LNCaP clone FGC (cell line): ENCODE results near the gene PAK5.
"Not testable (repeated sequence)": the region's sequence is repeated elsewhere in the genome, so short reads cannot be mapped to it uniquely, and the experiment has no call there.

Source experiments
- DNase-seq: peaks from one replicate; pipeline ENCODE4 v3.0.0-alpha.2; 2011; ENCODE audit warnings: low read depth
- H3K4me3 ChIP-seq: 2 replicates; pipeline ENCODE4 v1.5.1; 2011; ENCODE audit warnings: mild to moderate bottlenecking, low read depth, low read length, control low read depth
- CTCF ChIP-seq: IDR thresholded peaks from 2 replicates; pipeline ENCODE4 v1.5.1; 2012; ENCODE audit warnings: mild to moderate bottlenecking; ENCODE audit not compliant: control insufficient read depth, insufficient read depth; ENCODE audit errors: extremely low read depth

Gene PAK5

GRCh38 chr20:9646375-9646774 is 192.5 kb downstream of the PAK5 start:
- no peak for DNase-seq
- TF ChIP-seq CTCF: no peak
- no peak overlapping the region for H3K4me3 ChIP-seq

DNA sequence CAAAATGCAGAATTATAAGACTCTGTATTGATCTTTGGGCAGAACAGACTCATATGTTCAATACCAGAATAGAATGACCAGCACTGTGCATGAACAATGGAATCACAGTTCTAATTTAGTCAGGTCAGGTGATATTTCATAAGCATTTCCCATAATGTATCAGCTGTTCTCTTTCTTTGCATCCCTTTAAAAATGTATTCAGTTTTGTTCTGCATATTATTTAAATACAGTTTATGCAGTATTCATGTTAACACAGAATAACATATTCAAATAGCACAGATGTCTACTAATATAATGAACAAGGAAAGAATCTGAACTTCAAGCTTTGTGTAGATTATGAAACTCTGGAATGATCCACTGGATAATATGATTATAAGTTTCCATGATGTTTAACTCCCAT is 196.0 kb downstream of the PAK5 start:
- no peak for TF ChIP-seq CTCF
- H3K4me3 ChIP-seq: no peak overlapping the region
- no peak for DNase-seq

GRCh38 chr20:9641499-9642000 is 197.3 kb downstream of the PAK5 start:
- H3K4me3 ChIP-seq, DNase-seq: not testable (repeated sequence)

DNA sequence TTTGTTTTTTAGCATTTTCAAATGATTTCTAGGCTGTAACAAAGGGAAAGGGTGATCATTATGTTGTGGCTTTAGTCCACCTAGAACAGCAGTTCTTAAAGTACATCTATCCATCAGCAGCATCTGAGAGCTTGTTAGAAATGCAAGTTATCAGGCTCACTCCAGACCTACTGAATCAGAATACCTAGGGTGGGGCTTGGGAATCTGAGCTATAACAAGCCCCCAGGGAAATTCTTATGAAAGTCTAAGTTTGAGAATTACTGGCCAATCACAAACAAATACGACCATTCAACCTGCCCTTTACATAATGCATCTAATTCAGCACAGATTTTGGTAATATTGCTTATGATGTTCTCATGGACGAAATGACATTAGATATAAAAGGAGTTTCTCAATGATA is 201.0 kb downstream of the PAK5 start:
- no peak overlapping the region for H3K4me3 ChIP-seq
- no peak for TF ChIP-seq CTCF
- DNase-seq: no peak

DNA sequence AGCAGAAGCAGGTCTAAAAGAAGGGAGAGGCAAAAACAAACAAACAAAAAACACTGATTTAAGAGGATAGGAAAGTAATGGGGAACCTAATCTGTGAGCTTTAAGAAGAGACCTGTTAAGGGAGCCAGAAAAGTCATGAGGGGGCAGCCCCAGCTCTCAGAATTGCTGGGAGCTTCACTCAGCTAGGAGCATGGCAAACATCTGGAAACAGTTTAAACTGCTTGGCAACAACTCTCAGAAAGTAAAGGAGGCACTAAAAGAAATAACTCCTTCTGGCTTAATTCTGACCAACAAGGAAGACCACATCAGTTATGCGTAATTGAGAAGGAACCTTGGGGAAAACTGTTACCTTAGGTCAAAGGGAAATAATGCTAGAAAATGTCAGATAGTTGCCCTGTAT is 203.1 kb downstream of the PAK5 start:
- no peak for TF ChIP-seq CTCF
- DNase-seq: no peak
- no peak overlapping the region for H3K4me3 ChIP-seq

DNA sequence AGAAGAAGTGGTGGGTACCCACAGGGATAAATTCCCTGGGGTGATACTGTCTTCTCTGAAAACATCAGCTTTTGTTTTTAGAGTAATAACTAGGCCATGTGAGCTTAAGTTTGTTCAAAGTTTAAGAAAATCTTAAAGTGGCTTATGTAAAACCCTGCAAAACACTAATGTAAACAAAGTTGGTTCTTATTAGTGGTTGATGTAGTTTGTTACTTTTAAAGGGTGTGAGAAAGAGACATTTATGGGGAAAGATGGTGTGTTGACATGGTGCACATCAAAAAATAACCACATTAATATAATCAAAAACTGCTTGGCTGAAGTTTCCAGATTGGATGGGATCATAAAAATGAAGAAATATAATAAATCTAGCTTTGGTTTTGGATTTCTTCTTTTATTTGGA is 204.5 kb downstream of the PAK5 start:
- no peak overlapping the region for H3K4me3 ChIP-seq
- DNase-seq: no peak
- no peak for TF ChIP-seq CTCF

- no peak overlapping the region for H3K4me3 ChIP-seq
- TF ChIP-seq CTCF: no peak
- DNase-seq: no peak
These were observed 205.9 kb downstream of the PAK5 start for GRCh38 chr20:9632991-9633390.
